HG03095 (cell line): ENCODE results near the gene ARHGAP28.
"Not testable (repeated sequence)": the region's sequence is repeated elsewhere in the genome, so short reads cannot be mapped to it uniquely, and the experiment has no call there.

Experiments used
- ATAC-seq: cut with Tn5 transposase; IDR thresholded peaks from one replicate; pipeline ENCODE4 v1.9.1; 2021; ENCODE audit warnings: moderate library complexity; ENCODE audit not compliant: unreplicated experiment

The ARHGAP28 gene

GRCh38 chr18:6763524-6763923 lies 34.0 kb downstream of the ARHGAP28 start:
- ATAC-seq = no peak

GRCh38 chr18:6764382-6764781 lies 34.9 kb downstream of the ARHGAP28 start:
- ATAC-seq = no peak

- ATAC-seq = no peak
Observed at GRCh38 chr18:6773777-6774176, 44.3 kb downstream of the ARHGAP28 start.

- ATAC-seq = no peak
Observed at GRCh38 chr18:6775237-6775636, 45.7 kb downstream of the ARHGAP28 start.

- no peak for ATAC-seq
Observed at GRCh38 chr18:6775702-6776101, 46.2 kb downstream of the ARHGAP28 start.

- no peak for ATAC-seq
Observed at GRCh38 chr18:6776188-6776587, 46.7 kb downstream of the ARHGAP28 start.

GRCh38 chr18:6777509-6777908 lies 48.0 kb downstream of the ARHGAP28 start:
- ATAC-seq = no peak

GRCh38 chr18:6778459-6779247 lies 49.1 kb downstream of the ARHGAP28 start:
- ATAC-seq = no peak

- ATAC-seq = no peak
Observed at GRCh38 chr18:6781142-6781714, 51.7 kb downstream of the ARHGAP28 start.

- no peak for ATAC-seq
Observed at GRCh38 chr18:6781796-6782195, 52.3 kb downstream of the ARHGAP28 start.

GRCh38 chr18:6782861-6783260 lies 53.3 kb downstream of the ARHGAP28 start:
- ATAC-seq = no peak

GRCh38 chr18:6784046-6784445 lies 54.5 kb downstream of the ARHGAP28 start:
- ATAC-seq = no peak

GRCh38 chr18:6785001-6785400 lies 55.5 kb downstream of the ARHGAP28 start:
- ATAC-seq = no peak

- ATAC-seq = no peak
Observed at GRCh38 chr18:6785411-6785810, 55.9 kb downstream of the ARHGAP28 start.

GRCh38 chr18:6792391-6792790 lies 62.9 kb downstream of the ARHGAP28 start:
- ATAC-seq = no peak

- no peak for ATAC-seq
Observed at GRCh38 chr18:6793455-6793854, 63.9 kb downstream of the ARHGAP28 start.

GRCh38 chr18:6793986-6794385 lies 64.5 kb downstream of the ARHGAP28 start:
- ATAC-seq = no peak

- no peak for ATAC-seq
Observed at GRCh38 chr18:6795307-6795706, 65.8 kb downstream of the ARHGAP28 start.

- no peak for ATAC-seq
Observed at GRCh38 chr18:6796511-6796910, 67.0 kb downstream of the ARHGAP28 start.

- no peak for ATAC-seq
Observed at GRCh38 chr18:6797171-6797570, 67.7 kb downstream of the ARHGAP28 start.

GRCh38 chr18:6798896-6799295 lies 69.4 kb downstream of the ARHGAP28 start:
- no peak for ATAC-seq

- not testable (repeated sequence) for ATAC-seq
Observed at GRCh38 chr18:6800309-6800708, 70.8 kb downstream of the ARHGAP28 start.
